ENCODE data around the gene ALX1. TPM values are rescaled to one million over a fixed set of nuclear protein-coding genes. Genes with fewer than 3 reads are reported as not detected.
"Not testable (repeated sequence)": the region's sequence is repeated elsewhere in the genome, so short reads cannot be mapped to it uniquely, and the experiment has no call there.

Gene ALX1
- total RNA-seq, 1 donor from 2014 or later, result 0.54 TPM

GRCh38 chr12:85309125-85309566 lies 29.1 kb downstream of the ALX1 start:
- no peak for TF ChIP-seq CTCF (IDR thresholded peaks at IDR 0.05; ENCODE audit: insufficient read depth, low read length, poor library complexity, severe bottlenecking)
- no peaks in the 10 kb centered on the region for H3K27me3 ChIP-seq (ENCODE audit: control insufficient read depth, insufficient read depth, low read length)
- H3K36me3 ChIP-seq (ENCODE audit: control insufficient read depth, insufficient read depth, low read length), result no peaks in the 10 kb centered on the region
- no peak overlapping the region for H3K4me3 ChIP-seq (ENCODE audit: low read depth, low read length)
- DNase-seq (ENCODE audit: low read depth), result no peak

- no peak overlapping the region for H3K4me3 ChIP-seq (ENCODE audit: low read depth, low read length)
- DNase-seq (ENCODE audit: low read depth), result no peak
- no peaks in the 10 kb centered on the region for H3K27me3 ChIP-seq (ENCODE audit: control insufficient read depth, insufficient read depth, low read length)
- TF ChIP-seq CTCF (IDR thresholded peaks at IDR 0.05; ENCODE audit: insufficient read depth, low read length, poor library complexity, severe bottlenecking), result no peak
- H3K36me3 ChIP-seq (ENCODE audit: control insufficient read depth, insufficient read depth, low read length), result no peaks in the 10 kb centered on the region
Observed at GRCh38 chr12:85310025-85310424, 30.0 kb downstream of the ALX1 start.

GRCh38 chr12:85310456-85311076 lies 30.5 kb downstream of the ALX1 start:
- TF ChIP-seq CTCF (IDR thresholded peaks at IDR 0.05; ENCODE audit: insufficient read depth, low read length, poor library complexity, severe bottlenecking), result peak; percentile 31
- no peaks in the 10 kb centered on the region for H3K27me3 ChIP-seq (ENCODE audit: control insufficient read depth, insufficient read depth, low read length)
- H3K4me3 ChIP-seq (ENCODE audit: low read depth, low read length), result no peak overlapping the region
- H3K36me3 ChIP-seq (ENCODE audit: control insufficient read depth, insufficient read depth, low read length), result no peaks in the 10 kb centered on the region
- DNase-seq (ENCODE audit: low read depth), result no peak

GRCh38 chr12:85317866-85318636 lies 38.0 kb downstream of the ALX1 start:
- DNase-seq (ENCODE audit: low read depth), result not testable (repeated sequence)

GRCh38 chr12:85322715-85323114 lies 42.7 kb downstream of the ALX1 start:
- H3K4me3 ChIP-seq (ENCODE audit: low read depth, low read length), result no peak overlapping the region
- H3K36me3 ChIP-seq (ENCODE audit: control insufficient read depth, insufficient read depth, low read length), result no peaks in the 10 kb centered on the region
- DNase-seq (ENCODE audit: low read depth), result no peak
- no peak for TF ChIP-seq CTCF (IDR thresholded peaks at IDR 0.05; ENCODE audit: insufficient read depth, low read length, poor library complexity, severe bottlenecking)
- H3K27me3 ChIP-seq (ENCODE audit: control insufficient read depth, insufficient read depth, low read length), result no peaks in the 10 kb centered on the region

More at GRCh38 chr12:85317866-85318636, 38.0 kb downstream of the ALX1 start:
- not testable (repeated sequence) for H3K36me3 ChIP-seq (ENCODE audit: control insufficient read depth, insufficient read depth, low read length); H3K27me3 ChIP-seq (ENCODE audit: control insufficient read depth, insufficient read depth, low read length); H3K4me3 ChIP-seq (ENCODE audit: low read depth, low read length)

GRCh38 chr12:85325442-85325841 lies 45.4 kb downstream of the ALX1 start:
- TF ChIP-seq CTCF (IDR thresholded peaks at IDR 0.05; ENCODE audit: insufficient read depth, low read length, poor library complexity, severe bottlenecking), result no peak
- no peaks in the 10 kb centered on the region for H3K36me3 ChIP-seq (ENCODE audit: control insufficient read depth, insufficient read depth, low read length)
- H3K27me3 ChIP-seq (ENCODE audit: control insufficient read depth, insufficient read depth, low read length), result no peaks in the 10 kb centered on the region
- H3K4me3 ChIP-seq (ENCODE audit: low read depth, low read length), result no peak overlapping the region
- no peak for DNase-seq (ENCODE audit: low read depth)
